Neural progenitor cell (in vitro differentiated cells): ENCODE data around the gene SHISAL1. TPM values are rescaled to one million over a fixed set of nuclear protein-coding genes. Genes with fewer than 3 reads are reported as not detected.

Experiments
- DNase-seq: peaks from one replicate; pipeline ENCODE4 v3.0.0-alpha.2; 2016; ENCODE audit warnings: low spot score
- H2AFZ ChIP-seq: fragments of 200-600 bp; sonication (generic); replicated peaks from 2 replicates; pipeline ENCODE4 v1.6.1; 2016; ENCODE audit warnings: antibody characterized with exemption
- H3F3A ChIP-seq: fragments of 200-600 bp; sonication (generic); 2 replicates; pipeline ENCODE4 v1.6.1; 2016; ENCODE audit warnings: antibody characterized with exemption, low read depth
- H3K27ac ChIP-seq: fragments of 200-600 bp; sonication (generic); 2 replicates; pipeline ENCODE4 v1.5.1; 2016; ENCODE audit warnings: mild to moderate bottlenecking
- H3K27me3 ChIP-seq: fragments of 200-600 bp; sonication (generic); 2 replicates; pipeline ENCODE4 v1.6.1; 2016; ENCODE audit warnings: mild to moderate bottlenecking, moderate library complexity
- H3K36me3 ChIP-seq: fragments of 200-600 bp; sonication (generic); 2 replicates; pipeline ENCODE4 v1.5.1; 2016
- H3K4me1 ChIP-seq: fragments of 200-600 bp; sonication (generic); 2 replicates; pipeline ENCODE4 v1.6.1; 2016; ENCODE audit warnings: mixed run types
- H3K4me2 ChIP-seq: fragments of 200-600 bp; sonication (generic); 2 replicates; pipeline ENCODE4 v1.6.1; 2016
- H3K4me3 ChIP-seq: fragments of 200-600 bp; sonication (generic); 2 replicates; pipeline ENCODE4 v1.5.1; 2016
- H3K79me2 ChIP-seq: fragments of 200-600 bp; sonication (generic); 2 replicates; pipeline ENCODE4 v1.6.1; 2016; ENCODE audit warnings: low read depth
- H3K9ac ChIP-seq: fragments of 200-600 bp; sonication (generic); 2 replicates; pipeline ENCODE4 v1.6.1; 2016
- H3K9me3 ChIP-seq: fragments of 200-600 bp; sonication (generic); 2 replicates; pipeline ENCODE4 v1.5.1; 2016; ENCODE audit warnings: low read depth
- H4K20me1 ChIP-seq: fragments of 200-600 bp; sonication (generic); 2 replicates; pipeline ENCODE4 v1.6.1; 2016; ENCODE audit warnings: low read depth
- H3K27ac Mint-ChIP-seq: 3 replicates; pipeline ENCODE4 v1.8.0; 2021; ENCODE audit warnings: mixed read lengths
- H3K27me3 Mint-ChIP-seq: 2 replicates; pipeline ENCODE4 v1.8.0; 2022; ENCODE audit warnings: low read depth, mild to moderate bottlenecking, inconsistent platforms, moderate library complexity, mixed read lengths; ENCODE audit not compliant: insufficient read depth
- H3K36me3 Mint-ChIP-seq: 3 replicates; pipeline ENCODE4 v1.8.0; 2021; ENCODE audit warnings: mixed read lengths
- H3K4me1 Mint-ChIP-seq: 3 replicates; pipeline ENCODE4 v1.8.0; 2021; ENCODE audit warnings: mixed read lengths
- H3K4me3 Mint-ChIP-seq: 3 replicates; pipeline ENCODE4 v1.8.0; 2021; ENCODE audit warnings: mild to moderate bottlenecking, moderate library complexity, mixed read lengths
- H3K9me3 Mint-ChIP-seq: 3 replicates; pipeline ENCODE4 v1.8.0; 2020; ENCODE audit warnings: mixed read lengths
- EZH2 ChIP-seq: fragments of 200-600 bp; sonication (generic); IDR thresholded peaks from 2 replicates; pipeline ENCODE4 v1.6.1; 2017; ENCODE audit warnings: antibody characterized with exemption, mild to moderate bottlenecking, moderate library complexity
- EZH2phosphoT487 ChIP-seq: fragments of 200-600 bp; sonication (generic); IDR thresholded peaks from 2 replicates; pipeline ENCODE4 v1.6.1; 2017; ENCODE audit warnings: antibody characterized with exemption
- total RNA-seq: library from RNA; depleted of rRNA; stranded (reverse); fragments of >200 nt; gene quantifications from 2 replicates; pipeline ENCODE4 v1.2.3, GENCODE V29; 2015; ENCODE audit warnings: low replicate concordance
- TF ChIP-seq, protein P1 (sequence below): fragments of 200-600 bp; sonication (generic); IDR thresholded peaks from 2 replicates; pipeline ENCODE4 v1.5.1; 2017; ENCODE audit warnings: antibody characterized with exemption, mild to moderate bottlenecking

SHISAL1 gene
- total RNA-seq, 1 donor from 2014 or later, result 4.4 TPM

- Mint-ChIP-seq H3K27ac (no peak overlapping the region), H3K36me3 (no peaks in the 10 kb centered on the region), H3K9me3 (no peaks in the 10 kb centered on the region), H3K27me3 (peaks cover 18% of the 10 kb centered on the region), H3K4me3 (no peak overlapping the region), H3K4me1 (peaks cover 46% of the 10 kb centered on the region)
- Histone ChIP-seq H3K9ac (no peak overlapping the region), H2AFZ (no peak overlapping the region), H3K27me3 (no peaks in the 10 kb centered on the region), H3K27ac (peak overlapping the region; percentile 82), H3F3A (peaks cover 40% of the 10 kb centered on the region), H3K9me3 (no peaks in the 10 kb centered on the region), H4K20me1 (no peaks in the 10 kb centered on the region), H3K79me2 (no peaks in the 10 kb centered on the region), H3K4me3 (no peak overlapping the region), H3K4me1 (peaks cover 52% of the 10 kb centered on the region), H3K4me2 (peak overlapping the region; percentile 62), H3K36me3 (no peaks in the 10 kb centered on the region)
- DNase-seq, result no peak
- TF ChIP-seq, protein P1, sequence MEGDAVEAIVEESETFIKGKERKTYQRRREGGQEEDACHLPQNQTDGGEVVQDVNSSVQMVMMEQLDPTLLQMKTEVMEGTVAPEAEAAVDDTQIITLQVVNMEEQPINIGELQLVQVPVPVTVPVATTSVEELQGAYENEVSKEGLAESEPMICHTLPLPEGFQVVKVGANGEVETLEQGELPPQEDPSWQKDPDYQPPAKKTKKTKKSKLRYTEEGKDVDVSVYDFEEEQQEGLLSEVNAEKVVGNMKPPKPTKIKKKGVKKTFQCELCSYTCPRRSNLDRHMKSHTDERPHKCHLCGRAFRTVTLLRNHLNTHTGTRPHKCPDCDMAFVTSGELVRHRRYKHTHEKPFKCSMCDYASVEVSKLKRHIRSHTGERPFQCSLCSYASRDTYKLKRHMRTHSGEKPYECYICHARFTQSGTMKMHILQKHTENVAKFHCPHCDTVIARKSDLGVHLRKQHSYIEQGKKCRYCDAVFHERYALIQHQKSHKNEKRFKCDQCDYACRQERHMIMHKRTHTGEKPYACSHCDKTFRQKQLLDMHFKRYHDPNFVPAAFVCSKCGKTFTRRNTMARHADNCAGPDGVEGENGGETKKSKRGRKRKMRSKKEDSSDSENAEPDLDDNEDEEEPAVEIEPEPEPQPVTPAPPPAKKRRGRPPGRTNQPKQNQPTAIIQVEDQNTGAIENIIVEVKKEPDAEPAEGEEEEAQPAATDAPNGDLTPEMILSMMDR, result no peak
- TF ChIP-seq EZH2phosphoT487 (no peak), EZH2 (no peak)
Observed at GRCh38 chr22:44272401-44272771, 40.4 kb downstream of the SHISAL1 start.

DNA sequence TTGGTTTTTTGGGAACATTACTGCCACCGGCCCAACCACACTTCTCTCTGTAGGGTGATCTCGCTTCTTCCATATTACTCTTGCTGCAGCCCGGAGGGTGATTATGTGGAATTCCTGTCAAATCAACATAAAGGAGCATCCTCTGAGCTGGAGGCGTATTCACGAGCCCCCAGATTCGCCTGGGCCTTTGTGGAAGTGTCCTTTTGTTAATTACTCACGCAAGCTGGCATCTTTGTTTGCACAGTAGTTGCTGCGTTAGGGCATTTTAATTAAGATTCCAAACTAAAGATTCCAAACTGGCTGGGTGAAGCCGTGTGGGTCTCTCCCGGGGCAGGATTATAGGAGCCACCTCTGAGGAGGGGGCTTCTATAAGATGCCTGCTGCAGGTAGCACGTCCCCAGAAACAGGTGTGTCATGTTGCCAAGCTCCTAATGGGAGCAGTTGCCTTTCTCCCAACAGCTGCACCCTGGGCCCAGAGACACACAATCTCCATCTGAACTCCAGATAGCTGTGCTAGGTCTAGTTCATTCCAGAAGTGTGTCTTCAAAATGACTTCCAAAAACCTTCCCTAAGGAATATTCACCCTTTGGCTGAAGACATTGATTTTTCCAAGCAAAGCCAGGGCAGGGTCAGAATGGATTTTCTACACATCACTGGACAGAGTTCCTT is 40.9 kb downstream of the SHISAL1 start:
- Histone ChIP-seq H3F3A (peaks cover 35% of the 10 kb centered on the region), H2AFZ (no peak overlapping the region), H3K9ac (no peak overlapping the region), H3K27ac (peak overlapping the region; percentile 82), H3K36me3 (no peaks in the 10 kb centered on the region), H3K27me3 (no peaks in the 10 kb centered on the region), H4K20me1 (no peaks in the 10 kb centered on the region), H3K79me2 (no peaks in the 10 kb centered on the region), H3K4me2 (peak overlapping the region; percentile 62), H3K4me1 (peaks cover 48% of the 10 kb centered on the region), H3K9me3 (no peaks in the 10 kb centered on the region), H3K4me3 (no peak overlapping the region)
- Mint-ChIP-seq H3K36me3 (no peaks in the 10 kb centered on the region), H3K4me3 (no peak overlapping the region), H3K9me3 (no peaks in the 10 kb centered on the region), H3K27me3 (peaks cover 16% of the 10 kb centered on the region), H3K4me1 (peaks cover 41% of the 10 kb centered on the region), H3K27ac (peak overlapping the region; percentile 9)
- DNase-seq, result peak; percentile 86
- TF ChIP-seq, protein P1, result no peak
- TF ChIP-seq EZH2 (no peak), EZH2phosphoT487 (no peak)

DNA sequence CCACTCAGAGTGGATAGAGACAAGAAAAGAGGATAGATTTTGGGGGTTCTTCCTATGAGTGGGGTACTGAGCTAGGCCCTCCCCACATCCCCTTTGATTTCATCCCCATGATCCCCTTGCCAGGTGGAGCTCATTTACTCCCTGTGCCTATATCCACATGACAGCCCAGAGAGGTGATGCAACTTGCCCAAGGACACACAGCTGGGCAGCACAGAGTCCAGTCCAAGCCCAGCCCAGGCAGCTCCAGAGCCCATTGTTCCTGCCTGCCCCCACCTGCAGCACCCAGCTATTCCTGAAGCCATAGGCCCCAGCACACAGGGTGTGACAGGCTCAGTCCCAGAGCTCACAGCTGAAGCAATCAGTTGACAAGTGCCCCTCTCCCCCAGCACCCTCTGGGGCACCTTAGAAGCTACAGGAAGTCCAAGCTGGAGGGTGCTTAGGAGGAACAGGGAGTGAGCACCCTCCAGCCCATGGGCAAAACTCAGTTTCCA is 41.7 kb downstream of the SHISAL1 start:
- Histone ChIP-seq H4K20me1 (no peaks in the 10 kb centered on the region), H2AFZ (no peak overlapping the region), H3K9me3 (no peaks in the 10 kb centered on the region), H3K27ac (peak overlapping the region; percentile 82), H3K4me3 (no peak overlapping the region), H3K4me1 (peaks cover 40% of the 10 kb centered on the region), H3F3A (peaks cover 27% of the 10 kb centered on the region), H3K4me2 (peak overlapping the region; percentile 62), H3K27me3 (no peaks in the 10 kb centered on the region), H3K9ac (no peak overlapping the region), H3K79me2 (no peaks in the 10 kb centered on the region), H3K36me3 (no peaks in the 10 kb centered on the region)
- Mint-ChIP-seq H3K4me1 (peaks cover 33% of the 10 kb centered on the region), H3K4me3 (no peak overlapping the region), H3K36me3 (no peaks in the 10 kb centered on the region), H3K9me3 (no peaks in the 10 kb centered on the region), H3K27me3 (peaks cover 14% of the 10 kb centered on the region), H3K27ac (no peak overlapping the region)
- TF ChIP-seq EZH2 (no peak), EZH2phosphoT487 (no peak)
- TF ChIP-seq, protein P1, result no peak
- DNase-seq, result no peak
